Measurements from ENCODE around the gene CAND1.

CAND1 gene

GRCh38 chr12:67280572-67280971, 11.4 kb downstream of the CAND1 start:
- no peak for DNase-seq (ENCODE audit: low read depth)

- DNase-seq (ENCODE audit: low read depth), result no peak
These were observed 15.4 kb downstream of the CAND1 start for GRCh38 chr12:67284561-67284960.

GRCh38 chr12:67286257-67286656, 17.1 kb downstream of the CAND1 start:
- no peak for DNase-seq (ENCODE audit: low read depth)

- DNase-seq (ENCODE audit: low read depth), result no peak
These were observed 18.2 kb downstream of the CAND1 start for GRCh38 chr12:67287311-67287710.

GRCh38 chr12:67288561-67288960, 19.4 kb downstream of the CAND1 start:
- DNase-seq (ENCODE audit: low read depth), result no peak

- no peak for DNase-seq (ENCODE audit: low read depth)
These were observed 21.2 kb downstream of the CAND1 start for GRCh38 chr12:67290378-67290777.

- DNase-seq (ENCODE audit: low read depth), result no peak
These were observed 30.4 kb downstream of the CAND1 start for GRCh38 chr12:67299526-67299925.

- DNase-seq (ENCODE audit: low read depth), result no peak
These were observed 30.8 kb downstream of the CAND1 start for GRCh38 chr12:67299926-67300325.

GRCh38 chr12:67302162-67302561, 33.0 kb downstream of the CAND1 start:
- no peak for DNase-seq (ENCODE audit: low read depth)

- no peak for DNase-seq (ENCODE audit: low read depth)
These were observed 36.4 kb downstream of the CAND1 start for GRCh38 chr12:67305544-67305943.

- no peak for DNase-seq (ENCODE audit: low read depth)
These were observed 37.6 kb downstream of the CAND1 start for GRCh38 chr12:67306712-67307111.

- DNase-seq (ENCODE audit: low read depth), result no peak
These were observed 46.5 kb downstream of the CAND1 start for GRCh38 chr12:67315661-67316060.

GRCh38 chr12:67318786-67319185, 49.6 kb downstream of the CAND1 start:
- no peak for DNase-seq (ENCODE audit: low read depth)

- no peak for DNase-seq (ENCODE audit: low read depth)
These were observed 50.8 kb downstream of the CAND1 start for GRCh38 chr12:67319936-67320335.

GRCh38 chr12:67320614-67321295, 51.6 kb downstream of the CAND1 start:
- DNase-seq (ENCODE audit: low read depth), result no peak

- no peak for DNase-seq (ENCODE audit: low read depth)
These were observed 53.4 kb downstream of the CAND1 start for GRCh38 chr12:67322580-67322979.

GRCh38 chr12:67323007-67323406, 53.8 kb downstream of the CAND1 start:
- no peak for DNase-seq (ENCODE audit: low read depth)

- no peak for DNase-seq (ENCODE audit: low read depth)
These were observed 57.5 kb downstream of the CAND1 start for GRCh38 chr12:67326637-67327036.

- DNase-seq (ENCODE audit: low read depth), result no peak
These were observed 58.3 kb downstream of the CAND1 start for GRCh38 chr12:67327466-67327865.

GRCh38 chr12:67331123-67331522, 62.0 kb downstream of the CAND1 start:
- no peak for DNase-seq (ENCODE audit: low read depth)

- no peak for DNase-seq (ENCODE audit: low read depth)
These were observed 62.7 kb downstream of the CAND1 start for GRCh38 chr12:67331828-67332227.

GRCh38 chr12:67333649-67334048, 64.5 kb downstream of the CAND1 start:
- DNase-seq (ENCODE audit: low read depth), result no peak

- no peak for DNase-seq (ENCODE audit: low read depth)
These were observed 69.3 kb downstream of the CAND1 start for GRCh38 chr12:67338426-67338825.

- DNase-seq (ENCODE audit: low read depth), result no peak
These were observed 70.4 kb downstream of the CAND1 start for GRCh38 chr12:67339530-67339929.

Data from T-helper 22 cell (primary cell).